Measurements from ENCODE around the gene RALGPS2.

Gene RALGPS2

GRCh38 chr1:178927003-178927402 lies 202.0 kb downstream of the RALGPS2 start:
- no peak for DNase-seq

- DNase-seq, result no peak
These were observed 203.0 kb downstream of the RALGPS2 start for GRCh38 chr1:178928041-178928440.

- DNase-seq, result no peak
These were observed 203.9 kb downstream of the RALGPS2 start for GRCh38 chr1:178928976-178929375.

- DNase-seq, result no peak
These were observed 207.0 kb downstream of the RALGPS2 start for GRCh38 chr1:178931858-178932551.

- DNase-seq, result no peak
These were observed 207.5 kb downstream of the RALGPS2 start for GRCh38 chr1:178932552-178932906.

GRCh38 chr1:178933105-178933561 lies 208.1 kb downstream of the RALGPS2 start:
- no peak for DNase-seq

GRCh38 chr1:178933709-178934490 lies 208.9 kb downstream of the RALGPS2 start:
- no peak for DNase-seq

- no peak for DNase-seq
These were observed 209.5 kb downstream of the RALGPS2 start for GRCh38 chr1:178934546-178934945.

- no peak for DNase-seq
These were observed 210.6 kb downstream of the RALGPS2 start for GRCh38 chr1:178935610-178936009.

GRCh38 chr1:178937695-178938094 lies 212.7 kb downstream of the RALGPS2 start:
- DNase-seq, result no peak

- no peak for DNase-seq
These were observed 213.3 kb downstream of the RALGPS2 start for GRCh38 chr1:178938101-178938958.

GRCh38 chr1:178938959-178939317 lies 213.9 kb downstream of the RALGPS2 start:
- no peak for DNase-seq

- no peak for DNase-seq
These were observed 214.5 kb downstream of the RALGPS2 start for GRCh38 chr1:178939338-178940067.

- DNase-seq, result no peak
These were observed 215.2 kb downstream of the RALGPS2 start for GRCh38 chr1:178940068-178940765.

- no peak for DNase-seq
These were observed 216.2 kb downstream of the RALGPS2 start for GRCh38 chr1:178941261-178941689.

- no peak for DNase-seq
These were observed 216.8 kb downstream of the RALGPS2 start for GRCh38 chr1:178941849-178942248.

GRCh38 chr1:178942285-178943198 lies 217.5 kb downstream of the RALGPS2 start:
- DNase-seq, result no peak

GRCh38 chr1:178944729-178945128 lies 219.7 kb downstream of the RALGPS2 start:
- DNase-seq, result no peak

GRCh38 chr1:178945763-178946266 lies 220.8 kb downstream of the RALGPS2 start:
- no peak for DNase-seq

GRCh38 chr1:178946416-178946815 lies 221.4 kb downstream of the RALGPS2 start:
- DNase-seq, result no peak

All from NCI-H2107 (cell line).